NCI-H82 (cell line): ENCODE data around the gene PYGB.

Source experiments
- DNase-seq: peaks from one replicate; lab custom pipeline; 2025; lab: John Stamatoyannopoulos, UW

Gene PYGB

DNA sequence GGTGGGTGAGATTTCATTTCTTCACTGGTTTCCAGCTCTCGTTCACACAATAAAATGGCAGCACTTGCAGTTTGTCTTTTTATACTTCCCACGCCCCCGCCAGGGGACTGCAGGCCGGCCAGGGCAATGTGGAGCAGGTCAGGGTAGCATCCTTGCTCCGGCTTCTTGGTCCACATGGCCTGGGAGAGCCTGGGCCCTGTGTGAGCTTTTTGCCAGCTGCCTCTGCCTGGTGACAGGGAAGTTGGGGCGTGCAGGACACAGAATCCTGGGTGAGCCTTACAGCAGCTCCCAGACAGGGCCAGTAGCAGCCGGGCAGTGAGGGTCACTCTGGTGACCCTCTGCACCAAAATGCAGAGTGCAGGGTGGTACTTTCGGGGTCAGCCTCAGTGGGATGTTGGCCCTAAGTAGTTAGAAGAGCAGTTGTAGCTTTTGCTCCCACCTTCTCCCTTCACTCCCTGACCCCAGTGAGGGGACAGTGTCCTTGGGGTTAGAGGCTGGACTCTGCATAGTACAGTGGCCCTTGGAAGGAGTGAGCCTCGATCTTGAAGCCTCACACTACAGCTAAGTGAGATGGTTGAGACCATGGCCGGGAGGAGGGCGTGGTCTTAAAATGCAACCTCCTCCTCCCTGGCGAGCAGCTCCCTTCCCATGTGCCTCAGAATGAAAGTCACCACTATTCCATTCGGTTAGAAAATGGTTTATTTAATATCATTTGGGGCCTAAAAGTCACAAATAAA is 23.8 kb downstream of the PYGB start:
- no peak for DNase-seq

DNA sequence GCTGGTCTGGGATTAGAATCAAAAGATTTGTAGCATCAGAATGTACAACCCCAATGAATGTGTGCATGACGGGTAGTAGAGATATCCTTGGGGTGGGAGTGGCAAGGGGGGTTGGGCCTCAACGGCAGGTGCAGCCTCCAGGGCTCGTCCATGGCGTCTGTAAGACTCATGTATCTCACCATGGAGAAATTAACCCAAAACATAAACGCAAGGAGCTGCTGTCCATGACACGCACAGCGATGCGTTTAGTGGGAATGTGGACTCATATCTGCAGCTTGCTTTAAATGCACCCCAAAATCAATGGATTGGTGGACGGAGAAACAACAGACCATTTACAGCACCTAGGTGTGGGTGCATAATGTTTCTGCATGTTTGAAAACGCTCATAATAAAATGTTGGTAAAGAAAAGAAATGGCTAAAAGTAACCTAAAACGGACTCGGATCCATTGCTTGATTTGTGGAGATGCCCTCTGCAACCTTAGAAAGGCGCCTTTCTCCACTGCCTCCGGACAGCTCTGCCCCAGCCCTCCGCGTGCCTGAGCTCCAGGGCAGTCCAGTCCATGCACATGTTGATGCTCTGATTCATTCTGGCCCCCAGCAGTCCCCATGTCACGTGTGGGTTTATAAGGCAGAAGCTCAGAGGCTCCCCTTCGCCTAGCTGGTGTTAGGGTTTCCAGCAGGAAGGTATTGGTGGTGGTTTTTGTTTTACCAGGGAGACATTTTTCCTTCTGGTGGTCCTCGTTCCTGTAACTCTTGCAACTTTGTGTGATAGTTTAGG is 24.5 kb downstream of the PYGB start:
- DNase-seq: no peak

DNA sequence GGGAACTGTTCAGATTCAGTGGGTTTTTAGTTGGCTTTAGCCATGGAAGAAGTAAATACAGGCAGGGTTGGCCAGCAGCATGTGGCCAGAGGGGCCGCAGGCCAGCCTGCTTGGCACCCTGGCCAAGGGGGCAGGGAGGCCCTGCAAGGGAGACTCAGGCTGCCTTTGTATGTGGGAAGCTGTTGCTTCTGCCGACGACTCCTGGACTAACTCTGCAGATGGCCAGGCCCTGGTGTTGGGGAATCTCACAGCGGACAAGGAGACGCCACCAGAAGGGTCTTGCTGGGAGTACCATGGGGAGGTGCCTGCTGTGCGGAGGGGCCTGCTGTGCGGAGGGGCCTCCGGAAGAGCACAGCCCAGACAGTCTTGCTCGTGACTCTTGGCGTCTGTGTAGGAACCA is 25.2 kb downstream of the PYGB start:
- DNase-seq: no peak

DNA sequence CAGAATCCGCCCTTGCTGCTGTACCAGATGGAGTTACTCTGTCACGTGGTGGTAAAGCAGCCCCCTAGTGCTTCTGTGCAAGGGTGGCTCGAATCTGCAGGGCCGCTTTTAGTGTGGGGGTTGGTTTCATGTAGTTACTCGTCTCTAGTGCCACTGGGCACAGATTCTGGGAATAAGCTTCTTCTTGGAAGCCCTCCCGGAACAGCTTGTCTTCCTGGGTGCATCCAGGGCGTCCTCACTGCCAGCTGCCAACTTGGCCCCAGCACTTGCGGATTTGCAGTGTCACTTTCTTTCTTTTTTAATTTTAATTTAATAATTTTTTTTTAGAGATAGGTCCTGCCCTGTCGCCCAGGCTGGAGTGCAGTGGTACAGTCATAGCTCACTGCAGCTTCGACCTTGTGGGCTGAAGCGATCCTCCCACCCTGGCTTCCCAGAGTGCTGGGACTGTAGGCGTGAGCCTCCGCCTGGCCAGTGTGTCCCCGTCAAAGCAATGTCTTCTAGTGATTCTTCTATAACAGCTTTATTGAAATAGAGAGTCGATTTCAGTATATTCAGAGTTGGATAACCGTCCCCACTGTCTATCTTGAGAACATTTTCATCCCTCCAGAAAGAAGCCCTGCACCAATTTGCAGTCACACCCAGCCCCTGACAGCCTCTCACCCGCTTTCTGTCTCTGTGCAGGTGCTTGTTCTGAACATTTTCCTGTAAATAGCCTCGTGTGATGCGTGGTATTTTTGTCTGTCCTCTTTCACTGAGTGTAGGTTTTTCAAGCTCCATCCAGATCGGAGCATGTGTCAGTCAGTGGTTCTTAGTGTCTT is 25.9 kb downstream of the PYGB start:
- DNase-seq: no peak

DNA sequence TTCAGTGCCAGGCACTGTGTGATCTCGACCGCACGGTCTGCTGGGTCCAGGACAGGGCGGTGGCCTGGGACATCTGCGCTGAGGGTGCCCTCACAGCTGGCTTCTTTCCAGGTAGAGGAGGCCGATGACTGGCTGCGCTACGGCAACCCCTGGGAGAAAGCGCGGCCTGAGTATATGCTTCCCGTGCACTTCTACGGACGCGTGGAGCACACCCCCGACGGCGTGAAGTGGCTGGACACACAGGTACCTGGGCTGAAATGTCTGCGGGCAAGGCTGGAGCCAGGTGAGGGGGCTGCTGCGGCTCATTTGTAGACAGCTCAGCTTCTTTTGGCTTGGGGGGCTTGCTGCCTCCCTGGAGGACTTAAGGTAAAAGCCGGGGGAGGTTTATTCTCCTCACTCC is 26.6 kb downstream of the PYGB start:
- no peak for DNase-seq

DNA sequence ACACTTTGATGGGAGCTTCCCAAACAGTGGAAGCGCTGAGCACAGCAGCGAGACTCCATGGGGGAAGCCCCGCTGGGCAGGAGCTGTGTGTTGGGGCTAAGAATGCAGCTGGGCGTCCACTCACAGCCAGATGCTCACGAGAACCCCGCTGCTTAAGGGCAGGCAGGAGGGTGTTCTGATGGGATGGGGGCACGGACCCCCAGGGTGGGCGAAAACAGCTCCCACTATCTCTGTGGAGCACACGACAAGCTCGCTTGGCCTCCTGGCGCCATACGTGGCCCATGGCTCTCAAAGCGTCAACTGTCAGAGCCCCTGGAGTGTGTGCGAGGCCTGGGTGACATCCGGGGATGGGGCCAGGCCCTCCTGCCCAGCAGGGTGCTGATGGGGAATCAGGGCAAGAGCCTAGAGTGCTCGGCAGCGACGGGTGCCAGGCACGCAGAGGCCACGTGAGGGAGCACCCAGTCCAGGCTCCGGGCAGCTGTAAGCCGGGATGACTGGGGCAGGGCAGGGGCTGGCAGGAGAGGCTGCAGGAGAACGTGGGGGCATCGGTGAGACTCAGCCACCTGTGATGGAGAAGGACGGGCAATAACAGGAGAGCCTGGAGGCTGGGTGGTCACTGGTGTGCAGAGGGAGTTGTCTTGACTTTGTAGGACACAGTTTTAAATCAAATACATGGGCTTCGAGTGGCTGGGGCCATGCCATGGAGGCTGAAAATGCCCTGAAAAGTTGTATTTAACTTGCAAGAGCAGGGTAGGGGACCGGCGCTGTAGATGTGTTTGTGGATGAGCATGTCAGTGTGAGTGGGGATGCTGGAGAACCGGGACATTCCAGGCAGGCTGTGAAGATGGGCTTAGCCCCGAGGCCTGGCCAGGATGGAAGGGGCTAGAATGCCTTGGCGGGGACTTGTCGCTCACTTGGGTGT is 27.3 kb downstream of the PYGB start:
- no peak for DNase-seq

DNA sequence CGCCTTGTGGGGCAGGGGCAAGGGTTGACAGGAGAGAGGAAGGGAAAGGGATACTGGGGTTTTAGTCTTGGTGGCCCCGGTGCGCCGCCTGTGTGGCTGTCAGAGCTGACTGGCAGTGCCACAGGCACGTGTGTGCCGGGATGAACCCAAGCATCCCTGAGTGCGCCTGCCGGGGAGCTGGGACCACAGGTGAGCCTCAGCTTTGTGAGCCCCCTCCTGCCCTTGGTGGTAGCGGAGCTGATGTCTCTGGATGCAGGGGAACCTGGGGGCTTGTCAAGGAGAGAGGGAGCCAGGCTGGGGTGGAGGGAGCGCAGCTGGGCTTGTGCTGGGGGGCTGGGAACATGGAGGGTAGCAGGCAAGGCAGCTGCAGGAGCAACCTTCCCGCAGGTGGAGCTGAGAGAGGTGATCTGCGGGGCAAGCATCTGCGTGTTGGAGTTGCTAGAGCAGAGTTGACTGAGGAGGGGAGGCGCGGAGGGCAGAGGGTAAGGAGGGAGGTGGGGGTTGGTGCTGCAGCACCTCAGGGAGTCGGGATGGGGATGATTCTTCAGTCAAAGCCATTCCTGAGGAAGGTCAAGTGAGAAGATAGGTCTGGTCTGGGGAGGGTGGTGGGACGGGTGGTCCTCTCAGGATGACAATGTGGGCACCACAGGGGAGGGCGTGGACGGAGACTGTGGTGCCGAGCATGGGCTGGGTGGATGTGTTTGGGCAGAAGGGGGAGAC is 28.1 kb downstream of the PYGB start:
- DNase-seq: no peak

DNA sequence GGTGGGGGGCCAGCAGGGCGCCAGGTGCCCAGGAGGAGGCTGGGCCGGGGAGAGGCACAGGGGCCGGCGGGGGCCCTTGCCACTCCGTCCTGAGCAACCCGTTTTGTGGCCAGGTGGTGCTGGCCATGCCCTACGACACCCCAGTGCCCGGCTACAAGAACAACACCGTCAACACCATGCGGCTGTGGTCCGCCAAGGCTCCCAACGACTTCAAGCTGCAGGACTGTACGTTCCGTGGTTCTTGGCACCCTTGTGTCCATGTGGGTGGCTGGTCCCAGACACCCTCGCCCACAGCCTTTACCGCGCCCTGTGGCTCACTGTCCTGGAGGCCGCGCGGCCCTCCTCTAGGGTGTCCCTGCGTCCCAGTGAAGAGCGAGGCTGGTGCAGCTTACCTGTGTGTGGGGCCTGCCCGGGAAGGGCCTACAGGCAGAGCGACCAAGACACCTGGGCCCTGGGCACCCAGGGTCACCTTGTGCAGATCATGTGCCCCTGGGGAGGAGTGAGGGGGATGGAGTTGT is 28.7 kb downstream of the PYGB start:
- DNase-seq: no peak

DNA sequence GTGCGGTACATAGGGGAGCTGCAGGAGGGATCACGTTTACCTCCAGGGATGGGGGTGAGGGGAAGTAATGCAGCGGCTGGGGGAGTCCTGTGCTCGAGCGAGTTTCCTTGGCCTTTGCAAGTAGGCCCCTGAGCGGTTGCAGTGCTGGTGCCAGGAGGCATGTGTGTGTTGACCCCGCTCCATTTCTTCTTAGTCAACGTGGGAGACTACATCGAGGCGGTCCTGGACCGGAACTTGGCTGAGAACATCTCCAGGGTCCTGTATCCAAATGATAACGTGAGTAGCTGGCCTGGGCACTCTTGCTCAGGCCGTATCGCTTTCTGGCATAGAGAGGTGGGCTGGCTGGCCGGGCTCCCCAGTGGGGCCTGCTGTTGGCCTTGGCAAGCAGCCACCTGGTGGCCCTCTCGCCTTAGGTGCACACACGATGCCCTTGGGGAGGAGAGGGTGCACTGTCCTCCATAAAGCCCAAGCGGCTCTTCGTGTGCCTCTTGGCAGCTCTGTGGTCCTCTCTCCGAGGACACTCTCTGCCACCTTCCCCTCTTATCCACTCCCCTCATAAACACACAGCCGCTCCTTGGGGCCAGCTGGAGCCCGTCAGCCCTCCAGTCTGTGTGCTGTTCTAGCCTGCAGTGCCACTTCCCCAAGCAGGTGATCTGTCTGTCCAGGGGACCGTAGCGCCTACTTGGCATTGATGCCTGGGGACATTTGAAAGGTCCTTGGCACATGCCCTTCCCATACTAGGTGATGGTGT is 29.3 kb downstream of the PYGB start:
- no peak for DNase-seq

DNA sequence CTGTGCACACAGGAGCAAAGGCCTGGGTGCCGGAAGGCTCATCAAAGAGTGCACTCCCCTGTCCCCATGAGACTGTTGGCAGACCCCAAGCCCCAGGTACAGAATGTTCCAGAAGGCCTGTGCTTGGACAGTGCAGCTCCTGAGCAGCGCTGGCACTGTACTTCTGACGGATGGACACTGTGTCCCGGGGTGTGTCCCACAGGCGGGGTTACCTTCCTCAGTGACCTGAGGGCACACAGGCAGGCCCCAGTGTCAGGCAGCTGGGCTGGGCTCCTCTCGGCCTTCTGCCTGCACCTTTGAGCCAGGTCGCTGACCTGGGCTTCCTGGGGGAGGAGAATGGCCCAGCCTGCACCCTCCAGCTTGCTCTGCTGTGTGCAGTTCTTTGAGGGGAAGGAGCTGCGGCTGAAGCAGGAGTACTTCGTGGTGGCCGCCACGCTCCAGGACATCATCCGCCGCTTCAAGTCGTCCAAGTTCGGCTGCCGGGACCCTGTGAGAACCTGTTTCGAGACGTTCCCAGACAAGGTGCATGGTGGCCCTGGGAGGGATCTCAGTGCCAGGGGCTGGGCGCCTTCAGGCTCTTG is 30.1 kb downstream of the PYGB start:
- no peak for DNase-seq

DNA sequence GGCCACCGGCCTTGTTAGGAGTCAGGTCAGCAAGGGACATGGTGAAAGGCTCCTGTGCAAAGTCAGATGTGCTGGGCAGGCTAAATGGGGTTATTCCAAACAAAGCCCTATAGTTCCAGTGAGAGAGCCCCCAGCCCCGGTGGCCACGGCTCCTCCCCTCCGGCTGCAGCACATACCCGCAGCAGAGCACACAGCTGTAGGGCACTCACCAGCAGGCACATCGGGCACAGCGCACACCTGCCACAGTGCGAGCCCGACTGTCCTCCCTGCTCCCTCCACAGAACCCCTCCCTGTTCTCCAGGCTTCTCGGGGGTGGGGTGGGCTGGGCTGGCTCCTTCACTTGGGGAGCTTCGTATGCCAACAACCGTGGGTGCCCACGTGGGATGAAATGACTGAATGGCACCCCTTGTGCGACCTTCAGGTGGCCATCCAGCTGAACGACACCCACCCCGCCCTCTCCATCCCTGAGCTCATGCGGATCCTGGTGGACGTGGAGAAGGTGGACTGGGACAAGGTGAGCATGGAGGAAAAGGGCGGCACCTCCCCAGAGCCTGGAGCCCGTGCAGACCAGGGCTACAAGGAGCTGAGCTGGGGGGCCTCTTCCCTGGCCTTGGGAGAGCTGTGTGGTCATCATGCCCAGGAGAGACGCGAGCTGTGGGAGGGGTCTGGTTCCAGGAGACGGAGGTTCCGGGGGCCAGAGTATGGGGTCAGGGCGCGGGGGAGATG is 30.9 kb downstream of the PYGB start:
- DNase-seq: no peak

DNA sequence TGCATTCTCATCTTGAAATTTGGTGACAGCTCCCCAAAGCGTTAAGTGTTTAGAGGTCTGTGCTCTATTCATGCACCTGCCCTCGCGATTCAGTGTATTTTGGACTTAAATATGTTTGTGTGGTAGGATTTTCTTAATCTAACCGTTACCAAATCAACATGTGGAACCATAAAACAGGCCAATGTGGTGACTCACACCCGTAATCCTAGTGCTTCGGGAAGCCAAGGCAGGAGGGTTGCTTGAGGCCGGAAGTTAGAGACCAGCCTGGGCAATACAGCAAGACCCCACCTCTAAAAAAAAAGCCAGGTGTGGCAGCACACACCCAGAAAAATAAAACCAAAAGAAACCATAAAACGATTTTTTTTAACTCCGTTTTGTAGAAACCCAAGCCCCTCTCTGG is 31.5 kb downstream of the PYGB start:
- DNase-seq: no peak

DNA sequence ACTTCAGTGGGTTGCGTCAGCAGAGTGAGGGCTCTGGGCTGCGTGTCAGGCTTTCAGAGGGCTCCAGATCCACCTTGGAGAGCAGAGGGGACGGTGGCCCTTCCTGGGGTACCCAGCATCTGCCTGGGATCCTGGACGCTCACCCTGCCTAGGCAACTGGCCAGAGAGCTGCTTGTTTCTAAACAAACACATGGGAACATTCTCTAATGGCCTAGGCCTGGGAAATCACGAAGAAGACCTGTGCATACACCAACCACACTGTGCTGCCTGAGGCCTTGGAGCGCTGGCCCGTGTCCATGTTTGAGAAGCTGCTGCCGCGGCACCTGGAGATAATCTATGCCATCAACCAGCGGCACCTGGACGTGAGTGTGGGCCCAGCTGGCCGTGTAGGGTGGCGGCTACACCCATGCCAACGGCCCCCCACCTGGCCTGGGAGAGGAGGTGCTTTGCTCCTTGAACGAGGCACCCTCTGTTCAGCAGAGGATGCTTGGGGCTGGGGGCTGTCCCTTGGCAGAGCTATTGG is 32.2 kb downstream of the PYGB start:
- no peak for DNase-seq

DNA sequence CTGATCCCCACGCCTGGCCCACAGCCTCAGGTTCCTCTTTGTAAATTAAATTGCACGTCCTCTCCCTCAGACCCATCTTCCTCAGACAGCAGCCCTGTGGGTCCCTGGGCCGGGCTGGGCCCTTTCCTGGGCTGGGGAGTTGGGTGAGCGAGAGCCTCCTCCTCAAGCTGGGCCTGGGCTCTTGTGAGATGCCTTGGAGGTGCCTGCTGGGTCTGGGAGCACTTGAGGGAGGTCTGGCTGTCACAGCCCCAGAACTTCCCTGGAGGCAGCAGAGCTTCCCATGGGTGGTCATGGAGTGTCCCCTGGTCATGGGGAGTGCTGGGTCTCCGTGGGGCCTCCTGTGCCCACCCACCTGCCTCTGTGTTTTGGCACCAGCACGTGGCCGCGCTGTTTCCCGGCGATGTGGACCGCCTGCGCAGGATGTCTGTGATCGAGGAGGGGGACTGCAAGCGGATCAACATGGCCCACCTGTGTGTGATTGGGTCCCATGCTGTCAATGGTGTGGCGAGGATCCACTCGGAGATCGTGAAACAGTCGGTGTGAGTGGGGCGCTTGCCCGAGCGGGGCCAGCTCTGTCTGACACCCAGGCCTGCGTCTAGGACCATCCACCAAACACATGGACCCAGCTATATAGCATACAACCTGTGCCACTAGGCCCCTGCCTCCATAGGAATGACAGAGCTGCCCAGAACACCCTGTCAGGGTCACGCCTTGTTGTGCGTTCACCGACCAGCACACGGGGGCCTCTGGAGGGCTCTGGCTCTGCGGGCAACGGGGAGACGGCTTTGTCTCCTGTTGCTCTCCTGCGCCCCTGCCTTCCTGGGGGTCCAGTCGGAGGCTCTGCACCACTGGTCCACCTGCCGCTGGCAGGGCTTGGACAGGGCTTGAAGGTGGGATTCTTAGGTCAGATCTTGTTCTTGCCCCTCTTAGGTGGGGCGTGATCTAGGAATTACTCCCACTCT is 33.0 kb downstream of the PYGB start:
- no peak for DNase-seq

DNA sequence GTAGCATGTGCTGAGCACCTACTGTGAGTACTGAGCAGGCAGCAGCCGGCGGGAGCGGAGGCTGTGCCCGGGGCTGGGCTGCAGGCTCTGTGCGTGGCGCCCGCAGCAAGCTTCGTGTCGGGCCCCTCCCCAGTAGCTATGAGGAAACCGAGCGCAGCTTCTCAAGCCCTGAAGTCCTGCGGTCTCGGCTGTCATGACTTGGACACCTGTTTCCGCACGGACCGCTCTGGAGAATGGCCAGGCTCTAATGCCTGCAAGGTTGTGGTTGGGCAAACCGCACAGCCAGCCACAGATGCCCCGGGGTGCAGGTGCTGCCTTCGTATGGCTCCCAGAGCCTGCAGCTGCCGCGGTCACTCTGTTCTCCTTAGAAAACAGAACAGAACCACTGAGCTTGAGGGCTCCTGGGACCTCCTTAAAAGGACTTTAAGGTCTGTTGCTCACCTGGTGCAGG is 33.7 kb downstream of the PYGB start:
- DNase-seq: no peak

DNA sequence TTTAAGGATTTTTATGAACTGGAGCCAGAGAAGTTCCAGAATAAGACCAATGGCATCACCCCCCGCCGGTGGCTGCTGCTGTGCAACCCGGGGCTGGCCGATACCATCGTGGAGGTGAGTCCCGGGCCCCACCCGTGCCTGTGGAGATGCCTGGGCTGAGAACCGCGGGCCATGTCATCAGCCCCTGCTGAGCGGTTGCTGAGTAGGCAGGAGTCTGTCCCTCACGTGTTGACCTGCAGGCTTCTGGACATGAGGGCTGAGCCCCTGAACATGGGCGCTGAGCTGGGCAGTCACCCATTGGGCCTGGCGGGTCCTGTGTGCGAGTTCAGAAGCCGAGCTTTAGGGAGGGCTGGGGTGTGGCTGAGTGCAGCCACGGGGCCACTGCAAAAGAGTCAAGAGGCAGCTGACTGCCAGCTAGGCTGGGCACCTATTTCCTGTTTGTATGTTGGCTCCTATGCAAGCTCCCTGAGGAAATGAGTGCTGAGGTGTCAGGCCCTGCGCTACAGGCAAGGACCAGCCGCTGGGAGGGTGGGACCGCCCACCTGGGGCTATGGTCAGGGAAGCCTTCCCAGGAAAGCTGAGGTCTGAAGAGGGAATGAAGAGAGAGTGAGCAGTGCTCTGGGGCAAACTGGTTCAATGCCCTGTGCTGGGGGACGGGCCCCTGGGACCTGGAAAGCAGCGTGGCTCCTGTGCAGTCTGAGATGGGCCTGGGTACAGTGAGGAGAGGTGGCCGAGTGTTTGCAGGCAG is 34.3 kb downstream of the PYGB start:
- DNase-seq: no peak

DNA sequence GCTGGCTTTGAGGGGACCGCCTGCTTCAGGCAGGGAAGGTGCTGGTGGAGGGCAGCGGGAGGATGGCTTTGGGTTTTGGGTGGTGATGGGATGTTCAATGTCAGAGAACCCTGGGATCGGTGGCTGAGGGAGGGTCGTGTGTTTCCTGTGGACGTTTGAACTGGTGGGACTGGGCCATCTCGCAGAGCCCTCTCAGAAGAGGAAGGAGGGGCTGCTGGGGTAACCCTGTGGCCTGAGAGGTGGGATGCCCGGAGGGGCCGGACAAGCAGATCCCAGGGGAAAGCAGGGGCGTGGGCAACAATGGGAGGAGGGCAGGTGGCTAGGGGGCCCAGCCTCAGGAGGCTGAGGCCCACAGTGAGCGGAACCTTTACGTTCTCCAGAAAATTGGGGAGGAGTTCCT is 34.9 kb downstream of the PYGB start:
- DNase-seq: no peak
